SK-N-SH (cell line): ENCODE data around the gene MGME1.

Source experiments
- CHD2 ChIP-seq: fragments of 150-350 bp; IDR thresholded peaks from 2 replicates; pipeline ENCODE4 v1.6.1; 2018; ENCODE audit warnings: low read length; ENCODE audit not compliant: partially characterized antibody
- NFIC ChIP-seq: IDR thresholded peaks from 2 replicates; pipeline ENCODE4 v1.4.0; 2012; ENCODE audit warnings: borderline replicate concordance
- POLR2AphosphoS5 ChIP-seq: IDR thresholded peaks from 2 replicates; pipeline ENCODE4 v1.6.1; 2012; ENCODE audit warnings: low read depth, low read length
- RAD21 ChIP-seq: IDR thresholded peaks from 2 replicates; pipeline ENCODE4 v1.6.1; 2012; ENCODE audit warnings: mild to moderate bottlenecking, low read length
- RFX5 ChIP-seq: IDR thresholded peaks from 2 replicates; pipeline ENCODE4 v1.6.1; 2012; ENCODE audit warnings: mild to moderate bottlenecking, improper control_type of control experiment, low read length
- TF ChIP-seq, protein P1 (sequence below): fragments of 200-600 bp; sonication (generic); IDR thresholded peaks from 2 replicates; pipeline ENCODE4 v1.6.1; 2017; ENCODE audit warnings: antibody characterized with exemption, mild to moderate bottlenecking, moderate library complexity

DNA sequence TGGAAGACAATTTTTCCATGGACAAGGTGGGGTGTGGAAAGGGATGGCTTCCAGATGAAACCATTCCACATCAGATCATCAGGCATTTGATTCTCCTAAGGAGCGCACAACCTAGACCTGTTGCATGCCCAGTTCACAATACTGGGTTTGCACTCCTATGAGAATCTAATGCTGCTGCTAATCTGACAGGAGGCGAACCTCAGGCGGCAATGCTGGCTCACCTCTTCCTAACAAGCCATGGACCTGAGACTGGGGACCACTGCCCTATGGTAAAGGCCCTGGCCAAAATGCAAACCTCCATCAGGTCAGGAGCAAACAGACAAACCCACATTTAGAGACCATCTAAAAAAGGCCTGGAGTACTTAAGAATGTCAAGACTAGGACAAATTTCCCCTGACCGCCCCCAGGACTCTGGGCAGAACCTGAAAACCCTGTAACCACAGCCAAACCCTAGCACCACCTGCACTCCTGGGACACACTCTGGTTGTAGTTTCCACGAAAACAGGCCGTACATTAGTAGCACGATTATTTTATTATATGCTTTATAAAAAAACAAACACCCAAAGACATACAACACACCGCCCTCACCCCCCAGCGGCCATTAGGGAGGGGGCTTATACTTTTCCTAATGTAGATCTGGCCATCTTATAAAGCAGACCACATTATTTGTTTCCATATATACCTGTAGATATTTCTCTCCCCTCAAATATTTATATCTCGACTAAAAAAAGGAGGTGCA lies 27.6 kb upstream of the MGME1 start:
- TF ChIP-seq, protein P1, sequence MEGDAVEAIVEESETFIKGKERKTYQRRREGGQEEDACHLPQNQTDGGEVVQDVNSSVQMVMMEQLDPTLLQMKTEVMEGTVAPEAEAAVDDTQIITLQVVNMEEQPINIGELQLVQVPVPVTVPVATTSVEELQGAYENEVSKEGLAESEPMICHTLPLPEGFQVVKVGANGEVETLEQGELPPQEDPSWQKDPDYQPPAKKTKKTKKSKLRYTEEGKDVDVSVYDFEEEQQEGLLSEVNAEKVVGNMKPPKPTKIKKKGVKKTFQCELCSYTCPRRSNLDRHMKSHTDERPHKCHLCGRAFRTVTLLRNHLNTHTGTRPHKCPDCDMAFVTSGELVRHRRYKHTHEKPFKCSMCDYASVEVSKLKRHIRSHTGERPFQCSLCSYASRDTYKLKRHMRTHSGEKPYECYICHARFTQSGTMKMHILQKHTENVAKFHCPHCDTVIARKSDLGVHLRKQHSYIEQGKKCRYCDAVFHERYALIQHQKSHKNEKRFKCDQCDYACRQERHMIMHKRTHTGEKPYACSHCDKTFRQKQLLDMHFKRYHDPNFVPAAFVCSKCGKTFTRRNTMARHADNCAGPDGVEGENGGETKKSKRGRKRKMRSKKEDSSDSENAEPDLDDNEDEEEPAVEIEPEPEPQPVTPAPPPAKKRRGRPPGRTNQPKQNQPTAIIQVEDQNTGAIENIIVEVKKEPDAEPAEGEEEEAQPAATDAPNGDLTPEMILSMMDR = no peak
- TF ChIP-seq CHD2 (no peak), RAD21 (no peak), POLR2AphosphoS5 (no peak), RFX5 (no peak), NFIC (no peak)
